Measurements from ENCODE around the gene ZBTB20. TPM values are rescaled to one million over a fixed set of nuclear protein-coding genes. Genes with fewer than 3 reads are reported as not detected.

The ZBTB20 gene
- total and polyA plus RNA-seq, 4 donors, result 0.88 to 83.2 (median 20.4) TPM

DNA sequence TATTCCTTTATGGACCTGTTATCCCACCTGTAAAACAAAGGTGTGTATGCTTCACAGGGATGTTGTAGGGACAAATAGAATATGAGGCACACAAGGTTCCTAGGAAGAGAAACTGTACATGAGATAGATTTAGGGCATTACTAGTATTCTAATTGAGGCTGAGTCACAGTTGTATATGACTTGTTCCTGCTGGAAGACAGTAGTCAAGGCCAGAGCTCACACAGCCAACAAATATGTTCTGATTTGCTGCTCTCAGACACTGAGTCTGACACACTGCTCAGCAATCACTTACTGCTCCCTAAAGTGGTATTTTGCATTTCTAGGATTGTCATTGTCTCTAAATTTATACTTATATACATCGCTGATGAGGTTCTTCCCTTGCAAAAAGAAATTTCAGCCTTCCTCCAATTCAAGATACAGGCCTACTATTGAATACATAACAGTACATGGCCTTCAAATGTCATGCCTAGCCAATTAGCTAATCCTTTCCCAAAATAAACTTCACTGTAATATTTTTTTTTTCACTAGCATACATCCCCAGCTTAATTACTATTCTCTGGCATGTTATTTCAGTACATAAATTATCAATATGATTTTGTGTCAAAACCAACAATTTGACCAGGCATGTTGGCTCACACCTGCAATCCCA is 783.4 kb downstream of the ZBTB20 start:
- H3K9ac ChIP-seq (ENCODE audit: low read depth in 1 of 2, low read length in 2 of 2), result no peak overlapping the region
- peaks cover 0 to 12% (median 0%) of the 10 kb centered on the region in 4 donors for H3K36me3 ChIP-seq (ENCODE audit: control insufficient read depth in 4 of 4, insufficient read depth in 3 of 4, low read depth in 1 of 4, low read length in 3 of 4)
- TF ChIP-seq HNF4A (conservative IDR thresholded peaks at IDR 0.05) (no peak), YY1 (IDR thresholded peaks at IDR 0.05) (no peak), SP1 (IDR thresholded peaks at IDR 0.05) (no peak), FOXA1 (IDR thresholded peaks at IDR 0.05) (no peak), HNF4G (IDR thresholded peaks at IDR 0.05) (no peak), RXRA (IDR thresholded peaks at IDR 0.05) (no peak)
- TF ChIP-seq, protein P1, sequence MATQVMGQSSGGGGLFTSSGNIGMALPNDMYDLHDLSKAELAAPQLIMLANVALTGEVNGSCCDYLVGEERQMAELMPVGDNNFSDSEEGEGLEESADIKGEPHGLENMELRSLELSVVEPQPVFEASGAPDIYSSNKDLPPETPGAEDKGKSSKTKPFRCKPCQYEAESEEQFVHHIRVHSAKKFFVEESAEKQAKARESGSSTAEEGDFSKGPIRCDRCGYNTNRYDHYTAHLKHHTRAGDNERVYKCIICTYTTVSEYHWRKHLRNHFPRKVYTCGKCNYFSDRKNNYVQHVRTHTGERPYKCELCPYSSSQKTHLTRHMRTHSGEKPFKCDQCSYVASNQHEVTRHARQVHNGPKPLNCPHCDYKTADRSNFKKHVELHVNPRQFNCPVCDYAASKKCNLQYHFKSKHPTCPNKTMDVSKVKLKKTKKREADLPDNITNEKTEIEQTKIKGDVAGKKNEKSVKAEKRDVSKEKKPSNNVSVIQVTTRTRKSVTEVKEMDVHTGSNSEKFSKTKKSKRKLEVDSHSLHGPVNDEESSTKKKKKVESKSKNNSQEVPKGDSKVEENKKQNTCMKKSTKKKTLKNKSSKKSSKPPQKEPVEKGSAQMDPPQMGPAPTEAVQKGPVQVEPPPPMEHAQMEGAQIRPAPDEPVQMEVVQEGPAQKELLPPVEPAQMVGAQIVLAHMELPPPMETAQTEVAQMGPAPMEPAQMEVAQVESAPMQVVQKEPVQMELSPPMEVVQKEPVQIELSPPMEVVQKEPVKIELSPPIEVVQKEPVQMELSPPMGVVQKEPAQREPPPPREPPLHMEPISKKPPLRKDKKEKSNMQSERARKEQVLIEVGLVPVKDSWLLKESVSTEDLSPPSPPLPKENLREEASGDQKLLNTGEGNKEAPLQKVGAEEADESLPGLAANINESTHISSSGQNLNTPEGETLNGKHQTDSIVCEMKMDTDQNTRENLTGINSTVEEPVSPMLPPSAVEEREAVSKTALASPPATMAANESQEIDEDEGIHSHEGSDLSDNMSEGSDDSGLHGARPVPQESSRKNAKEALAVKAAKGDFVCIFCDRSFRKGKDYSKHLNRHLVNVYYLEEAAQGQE (IDR thresholded peaks at IDR 0.05), result no peak
- H3K9me3 ChIP-seq (ENCODE audit: control insufficient read depth in 4 of 4, low read length in 3 of 4), result no peaks in the 10 kb centered on the region
- WGBS, result 93% methylated on average over 1 of the region's 1 CpG
- no peak for DNase-seq (ENCODE audit: low spot score)
- peaks cover 0 to 7% (median 2%) of the 10 kb centered on the region in 4 donors for H3K4me1 ChIP-seq (ENCODE audit: control insufficient read depth in 4 of 4, insufficient read depth in 4 of 4, low read length in 3 of 4)
- H3K27ac ChIP-seq (ENCODE audit: low read depth in 1 of 2, low read length in 2 of 2), result no peak overlapping the region
- H3K4me3 ChIP-seq (ENCODE audit: low read depth in 1 of 3, low read length in 3 of 3), result no peak overlapping the region
- no peaks in the 10 kb centered on the region for H3K27me3 ChIP-seq (ENCODE audit: control insufficient read depth in 4 of 4, insufficient read depth in 4 of 4, low read length in 3 of 4)

DNA sequence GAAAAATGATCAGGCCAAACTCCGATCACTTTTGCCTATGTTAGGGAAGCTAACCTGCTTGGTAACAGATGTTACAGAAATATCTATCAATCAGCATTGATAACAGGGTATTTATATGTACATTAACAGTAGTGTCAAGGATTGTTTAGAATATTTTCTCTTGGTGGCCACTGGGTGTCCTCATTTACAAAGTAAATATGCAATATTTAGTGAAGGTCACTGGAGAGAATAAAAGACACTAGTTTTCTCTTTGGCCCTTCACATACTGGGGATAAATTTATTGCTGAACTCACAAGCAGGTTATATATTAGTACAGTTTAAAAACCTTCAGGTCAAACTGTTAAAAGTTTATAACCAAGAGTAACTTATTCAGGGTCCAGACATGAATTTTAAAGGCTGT is 784.3 kb downstream of the ZBTB20 start:
- 92% methylated on average over 1 of the region's 1 CpG for WGBS
- Histone ChIP-seq H3K36me3 (ENCODE audit: control insufficient read depth in 4 of 4, insufficient read depth in 3 of 4, low read depth in 1 of 4, low read length in 3 of 4) (peaks cover 0 to 12% (median 0%) of the 10 kb centered on the region in 4 donors), H3K27ac (ENCODE audit: low read depth in 1 of 2, low read length in 2 of 2) (no peak overlapping the region), H3K9ac (ENCODE audit: low read depth in 1 of 2, low read length in 2 of 2) (no peak overlapping the region), H3K27me3 (ENCODE audit: control insufficient read depth in 4 of 4, insufficient read depth in 4 of 4, low read length in 3 of 4) (no peaks in the 10 kb centered on the region), H3K4me3 (ENCODE audit: low read depth in 1 of 3, low read length in 3 of 3) (no peak overlapping the region), H3K4me1 (ENCODE audit: control insufficient read depth in 4 of 4, insufficient read depth in 4 of 4, low read length in 3 of 4) (peaks cover 0 to 7% (median 2%) of the 10 kb centered on the region in 4 donors), H3K9me3 (ENCODE audit: control insufficient read depth in 4 of 4, low read length in 3 of 4) (no peaks in the 10 kb centered on the region)
- TF ChIP-seq SP1 (IDR thresholded peaks at IDR 0.05) (no peak), RAD21 (IDR thresholded peaks at IDR 0.05) (peak; percentile 69 to 73), FOXA2 (IDR thresholded peaks at IDR 0.05) (peak; percentile 48), RXRA (IDR thresholded peaks at IDR 0.05) (peak in 1 of 2 donors; percentile 9)
- TF ChIP-seq, protein P2, sequence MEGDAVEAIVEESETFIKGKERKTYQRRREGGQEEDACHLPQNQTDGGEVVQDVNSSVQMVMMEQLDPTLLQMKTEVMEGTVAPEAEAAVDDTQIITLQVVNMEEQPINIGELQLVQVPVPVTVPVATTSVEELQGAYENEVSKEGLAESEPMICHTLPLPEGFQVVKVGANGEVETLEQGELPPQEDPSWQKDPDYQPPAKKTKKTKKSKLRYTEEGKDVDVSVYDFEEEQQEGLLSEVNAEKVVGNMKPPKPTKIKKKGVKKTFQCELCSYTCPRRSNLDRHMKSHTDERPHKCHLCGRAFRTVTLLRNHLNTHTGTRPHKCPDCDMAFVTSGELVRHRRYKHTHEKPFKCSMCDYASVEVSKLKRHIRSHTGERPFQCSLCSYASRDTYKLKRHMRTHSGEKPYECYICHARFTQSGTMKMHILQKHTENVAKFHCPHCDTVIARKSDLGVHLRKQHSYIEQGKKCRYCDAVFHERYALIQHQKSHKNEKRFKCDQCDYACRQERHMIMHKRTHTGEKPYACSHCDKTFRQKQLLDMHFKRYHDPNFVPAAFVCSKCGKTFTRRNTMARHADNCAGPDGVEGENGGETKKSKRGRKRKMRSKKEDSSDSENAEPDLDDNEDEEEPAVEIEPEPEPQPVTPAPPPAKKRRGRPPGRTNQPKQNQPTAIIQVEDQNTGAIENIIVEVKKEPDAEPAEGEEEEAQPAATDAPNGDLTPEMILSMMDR (IDR thresholded peaks at IDR 0.05; ENCODE audit: low read depth, low read length, missing input control), result peak; percentile 46
- TF ChIP-seq, protein P3, sequence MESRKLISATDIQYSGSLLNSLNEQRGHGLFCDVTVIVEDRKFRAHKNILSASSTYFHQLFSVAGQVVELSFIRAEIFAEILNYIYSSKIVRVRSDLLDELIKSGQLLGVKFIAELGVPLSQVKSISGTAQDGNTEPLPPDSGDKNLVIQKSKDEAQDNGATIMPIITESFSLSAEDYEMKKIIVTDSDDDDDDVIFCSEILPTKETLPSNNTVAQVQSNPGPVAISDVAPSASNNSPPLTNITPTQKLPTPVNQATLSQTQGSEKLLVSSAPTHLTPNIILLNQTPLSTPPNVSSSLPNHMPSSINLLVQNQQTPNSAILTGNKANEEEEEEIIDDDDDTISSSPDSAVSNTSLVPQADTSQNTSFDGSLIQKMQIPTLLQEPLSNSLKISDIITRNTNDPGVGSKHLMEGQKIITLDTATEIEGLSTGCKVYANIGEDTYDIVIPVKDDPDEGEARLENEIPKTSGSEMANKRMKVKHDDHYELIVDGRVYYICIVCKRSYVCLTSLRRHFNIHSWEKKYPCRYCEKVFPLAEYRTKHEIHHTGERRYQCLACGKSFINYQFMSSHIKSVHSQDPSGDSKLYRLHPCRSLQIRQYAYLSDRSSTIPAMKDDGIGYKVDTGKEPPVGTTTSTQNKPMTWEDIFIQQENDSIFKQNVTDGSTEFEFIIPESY (IDR thresholded peaks at IDR 0.05), result no peak
- DNase-seq (ENCODE audit: low spot score), result no peak

Data from liver (tissue), 9 donors.